Ectodermal cell (in vitro differentiated cells): ENCODE data around the gene IFNA5.

Experiments
- H3K27ac ChIP-seq: 2 replicates; pipeline ENCODE4 v1.7.0; 2013; ENCODE audit warnings: mild to moderate bottlenecking, low read depth, low read length; ENCODE audit not compliant: insufficient read depth, poor library complexity, severe bottlenecking
- H3K27me3 ChIP-seq: 2 replicates; pipeline ENCODE4 v1.7.0; 2013; ENCODE audit warnings: mild to moderate bottlenecking, low read length; ENCODE audit not compliant: insufficient read depth, control insufficient read depth, poor library complexity, severe bottlenecking
- H3K36me3 ChIP-seq: one replicate; pipeline ENCODE4 v1.7.0; 2013; ENCODE audit warnings: low read length; ENCODE audit not compliant: control insufficient read depth, insufficient read depth
- H3K4me1 ChIP-seq: one replicate; pipeline ENCODE4 v1.7.0; 2013; ENCODE audit warnings: low read length; ENCODE audit not compliant: control insufficient read depth, insufficient read depth
- H3K4me3 ChIP-seq: 2 replicates; pipeline ENCODE4 v1.7.0; 2013; ENCODE audit warnings: low read depth, low read length, control low read depth; ENCODE audit not compliant: insufficient read depth
- H3K9me3 ChIP-seq: 2 replicates; pipeline ENCODE4 v1.7.0; 2013; ENCODE audit warnings: mild to moderate bottlenecking, low read length, moderate library complexity; ENCODE audit not compliant: control insufficient read depth
- WGBS, 2 experiments: methylation state at CpG; one replicate each; pipeline ENCODE4 v1.1.7; 2013; ENCODE audit warnings: missing lambda C conversion rate in 2 of 2; 5-methylcytosine and 5-hydroxymethylcytosine counted together

IFNA5 gene

GRCh38 chr9:21294904-21295538 is 10.1 kb downstream of the IFNA5 start:
- H3K27me3 ChIP-seq = peaks cover 3% of the 10 kb centered on the region
- H3K36me3 ChIP-seq = no peaks in the 10 kb centered on the region
- no peaks in the 10 kb centered on the region for H3K4me1 ChIP-seq
- no peaks in the 10 kb centered on the region for H3K9me3 ChIP-seq
- 90 to 91% methylated on average over 5 to 6 of the region's 6 CpGs for WGBS, 2 experiments
- H3K27ac ChIP-seq = no peak overlapping the region
- H3K4me3 ChIP-seq = no peak overlapping the region

GRCh38 chr9:21294364-21294774 is 10.7 kb downstream of the IFNA5 start:
- Histone ChIP-seq H3K9me3 (no peaks in the 10 kb centered on the region), H3K4me1 (no peaks in the 10 kb centered on the region), H3K4me3 (no peak overlapping the region), H3K27ac (no peak overlapping the region), H3K27me3 (peaks cover 3% of the 10 kb centered on the region), H3K36me3 (no peaks in the 10 kb centered on the region)
- WGBS, 2 experiments = 88 to 92% methylated on average over 1 of the region's 1 CpG

DNA sequence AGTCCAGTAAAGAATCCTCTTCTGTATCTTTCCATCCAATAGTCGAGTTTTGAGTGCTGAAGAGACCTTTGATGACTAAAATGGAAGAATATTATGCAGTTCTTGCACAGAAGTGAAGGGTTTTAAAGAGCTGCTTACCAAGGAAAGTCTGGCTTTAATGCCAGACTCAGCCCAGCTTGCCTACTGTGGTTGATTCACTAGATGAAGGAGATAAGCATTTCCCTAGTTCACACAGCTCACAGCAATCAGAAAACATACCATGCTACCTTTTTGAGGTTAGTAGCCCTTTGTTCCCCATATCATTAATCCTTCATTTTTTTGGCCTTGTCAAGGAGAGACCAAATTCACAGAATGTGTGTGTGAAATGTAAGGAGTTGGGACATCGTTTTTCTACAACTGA is 15.3 kb downstream of the IFNA5 start:
- Histone ChIP-seq H3K27ac (no peak overlapping the region), H3K27me3 (peaks cover 3% of the 10 kb centered on the region), H3K9me3 (no peaks in the 10 kb centered on the region), H3K4me1 (no peaks in the 10 kb centered on the region), H3K36me3 (no peaks in the 10 kb centered on the region), H3K4me3 (no peak overlapping the region)
- 37 to 65% methylated on average over 1 to 2 of the region's 2 CpGs for WGBS, 2 experiments

DNA sequence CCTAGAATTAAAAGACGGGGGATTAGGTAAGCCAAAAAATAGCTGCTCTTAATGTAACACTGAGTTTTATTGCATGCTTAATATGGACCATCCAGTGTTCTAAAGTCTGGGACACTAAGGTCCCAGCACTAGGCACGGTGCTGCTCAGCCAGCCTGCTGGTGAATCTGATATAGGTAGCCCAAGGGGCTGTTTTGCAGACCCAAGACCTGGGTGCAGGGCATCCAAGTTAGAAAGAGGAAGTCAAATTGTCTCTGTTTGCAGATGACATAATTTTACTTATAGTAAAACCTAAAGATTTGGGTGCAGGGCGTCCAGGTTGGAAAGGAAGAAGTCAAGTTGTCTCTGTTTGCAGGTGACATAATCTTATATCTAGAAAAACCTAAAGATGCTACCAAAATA is 17.8 kb downstream of the IFNA5 start:
- no peak overlapping the region for H3K27ac ChIP-seq
- WGBS, 2 experiments = 83 to 95% methylated on average over 3 of the region's 3 CpGs
- no peaks in the 10 kb centered on the region for H3K9me3 ChIP-seq
- no peak overlapping the region for H3K4me3 ChIP-seq
- H3K4me1 ChIP-seq = no peaks in the 10 kb centered on the region
- no peaks in the 10 kb centered on the region for H3K27me3 ChIP-seq
- no peaks in the 10 kb centered on the region for H3K36me3 ChIP-seq

- Histone ChIP-seq H3K27ac (no peak overlapping the region), H3K27me3 (no peaks in the 10 kb centered on the region), H3K4me1 (no peaks in the 10 kb centered on the region), H3K4me3 (no peak overlapping the region), H3K9me3 (no peaks in the 10 kb centered on the region), H3K36me3 (no peaks in the 10 kb centered on the region)
- 74 to 87% methylated on average over 4 of the region's 5 CpGs for WGBS, 2 experiments
Observed at GRCh38 chr9:21286659-21287058, 18.5 kb downstream of the IFNA5 start.

DNA sequence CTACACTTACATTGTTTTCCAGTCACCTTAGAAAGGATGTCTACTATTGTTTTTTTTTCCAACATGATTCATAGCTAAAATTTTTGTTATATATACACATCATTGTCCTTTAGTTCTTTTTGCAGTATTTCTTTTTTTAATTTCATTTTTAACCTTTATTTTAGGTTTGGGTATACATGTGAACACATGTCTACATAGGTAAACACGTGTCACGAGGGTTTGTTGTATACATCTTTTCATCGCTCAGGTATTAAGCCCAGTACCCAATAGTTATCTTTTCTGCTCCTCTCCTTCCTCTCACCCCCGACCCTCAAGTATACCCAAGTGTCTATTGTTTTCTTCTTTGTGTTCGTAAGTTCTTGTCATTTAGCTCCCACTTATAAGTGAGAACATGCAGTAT is 19.0 kb downstream of the IFNA5 start:
- no peak overlapping the region for H3K4me3 ChIP-seq
- no peaks in the 10 kb centered on the region for H3K36me3 ChIP-seq
- H3K4me1 ChIP-seq = no peaks in the 10 kb centered on the region
- 93 to 94% methylated on average over 5 of the region's 5 CpGs for WGBS, 2 experiments
- no peak overlapping the region for H3K27ac ChIP-seq
- H3K9me3 ChIP-seq = no peaks in the 10 kb centered on the region
- no peaks in the 10 kb centered on the region for H3K27me3 ChIP-seq

DNA sequence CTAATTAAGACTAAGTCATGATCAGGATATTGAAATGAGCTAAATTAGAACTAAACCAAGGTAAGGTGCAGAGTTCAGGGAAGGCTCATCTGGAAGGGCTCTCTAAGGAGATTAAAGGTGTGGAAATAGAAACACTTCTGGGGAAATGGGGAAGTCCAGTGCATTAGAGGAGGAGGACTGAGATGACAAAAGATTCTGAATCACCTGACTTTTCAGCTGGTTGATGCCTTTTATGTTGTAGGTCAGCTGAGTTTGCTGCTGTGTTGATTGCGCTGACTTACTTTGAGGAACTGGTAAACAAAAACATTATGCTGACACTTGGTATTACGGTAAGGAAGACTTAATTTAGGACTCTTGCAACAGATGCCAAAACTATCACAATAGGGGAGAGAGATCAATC is 23.8 kb downstream of the IFNA5 start:
- Histone ChIP-seq H3K27me3 (no peaks in the 10 kb centered on the region), H3K4me3 (no peak overlapping the region), H3K4me1 (no peaks in the 10 kb centered on the region), H3K27ac (no peak overlapping the region), H3K36me3 (no peaks in the 10 kb centered on the region), H3K9me3 (no peaks in the 10 kb centered on the region)
- 97 to 98% methylated on average over 2 of the region's 2 CpGs for WGBS, 2 experiments

GRCh38 chr9:21268347-21268657 is 36.8 kb downstream of the IFNA5 start:
- H3K27ac ChIP-seq = no peak overlapping the region
- peaks cover 23% of the 10 kb centered on the region for H3K27me3 ChIP-seq
- H3K4me3 ChIP-seq = no peak overlapping the region
- H3K9me3 ChIP-seq = no peaks in the 10 kb centered on the region
- WGBS, 2 experiments = 52 to 60% methylated on average over 2 of the region's 2 CpGs
- H3K36me3 ChIP-seq = no peaks in the 10 kb centered on the region
- no peaks in the 10 kb centered on the region for H3K4me1 ChIP-seq

- peaks cover 23% of the 10 kb centered on the region for H3K27me3 ChIP-seq
- H3K36me3 ChIP-seq = no peaks in the 10 kb centered on the region
- H3K4me1 ChIP-seq = no peaks in the 10 kb centered on the region
- no peaks in the 10 kb centered on the region for H3K9me3 ChIP-seq
- H3K4me3 ChIP-seq = no peak overlapping the region
- WGBS, 2 experiments = 78 to 84% methylated on average over 4 of the region's 4 CpGs
- no peak overlapping the region for H3K27ac ChIP-seq
Observed at GRCh38 chr9:21267485-21268346, 37.4 kb downstream of the IFNA5 start.

DNA sequence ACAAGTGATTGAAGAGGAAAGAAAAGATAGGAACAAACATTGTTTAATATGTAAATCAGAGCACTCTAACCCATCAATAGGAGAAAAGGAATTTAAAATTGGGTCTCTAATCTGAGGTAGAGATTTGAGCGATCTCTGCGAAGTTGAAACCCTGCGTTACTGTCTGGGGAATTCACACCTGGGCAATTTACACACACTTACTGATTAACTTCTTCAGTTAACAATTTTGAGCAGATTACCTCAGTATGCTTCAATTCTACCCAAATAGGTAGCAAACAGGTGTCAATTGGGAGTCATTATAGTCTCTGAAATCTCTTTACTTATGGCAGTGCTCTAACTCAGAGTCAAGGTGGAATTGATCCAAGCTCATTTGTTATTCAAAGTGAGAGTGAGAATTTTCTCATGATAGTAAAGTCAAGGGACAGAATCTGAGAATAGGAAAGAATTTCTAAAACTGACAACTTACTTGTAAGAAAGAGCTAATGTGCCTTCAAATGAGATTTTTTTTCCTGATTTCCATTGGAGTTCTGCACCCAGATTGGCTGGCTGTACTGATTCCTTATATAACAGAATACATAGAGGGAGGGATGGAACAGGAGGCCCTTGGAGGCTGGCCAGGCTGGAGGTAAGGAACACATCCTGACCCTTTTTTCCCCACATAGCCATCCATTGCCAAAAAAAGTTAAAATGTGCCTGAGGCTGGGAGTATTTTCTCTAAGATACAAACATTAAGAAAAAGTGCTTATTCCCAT is 38.2 kb downstream of the IFNA5 start:
- peaks cover 23% of the 10 kb centered on the region for H3K27me3 ChIP-seq
- WGBS, 2 experiments = 21 to 39% methylated on average over 3 of the region's 3 CpGs

More for the DNA sequence above, 38.2 kb downstream of the IFNA5 start:
- no peaks in the 10 kb centered on the region for H3K36me3 ChIP-seq
- H3K4me3 ChIP-seq = no peak overlapping the region
- H3K27ac ChIP-seq = no peak overlapping the region
- no peaks in the 10 kb centered on the region for H3K9me3 ChIP-seq
- no peaks in the 10 kb centered on the region for H3K4me1 ChIP-seq
